Adrenal gland (tissue), 5 donors: ENCODE data around the gene CNTN5.

Experiments
- CTCF ChIP-seq, 6 experiments: fragments of 450-650 bp in 4 of 6; fragments of 200-600 bp in 2 of 6; sonication (generic) in 1 of 6; IDR thresholded peaks; 1 replicate in 5 of 6; 2 replicates in 1 of 6; pipeline versions ENCODE4 v1.5.1 to v1.8.0; 2016 to 2021; ENCODE audit warnings: antibody characterized with exemption in 6 of 6, mild to moderate bottlenecking in 2 of 6, moderate library complexity in 1 of 6
- POLR2A ChIP-seq, 2 donors: fragments of 450-650 bp; IDR thresholded peaks; one replicate each; pipeline ENCODE4 v1.6.1; 2017; ENCODE audit warnings: antibody characterized with exemption in 2 of 2, mild to moderate bottlenecking in 2 of 2, moderate library complexity in 1 of 2
- donor health status: DM: no; HTN: no; CAD: no.

- TF ChIP-seq CTCF (IDR thresholded peaks at IDR 0.05) (no peak), POLR2A (IDR thresholded peaks at IDR 0.05) (no peak)
Observed at GRCh38 chr11:99568808-99569207, 548.1 kb downstream of the CNTN5 start.
